ENCODE results near the gene HBG1. TPM values are rescaled to one million over a fixed set of nuclear protein-coding genes. Genes with fewer than 3 reads are reported as not detected.

Gene HBG1
- total and polyA plus RNA-seq, 2 of the 4 experiments (the other 2 are of a cell fraction) = not detected

- Histone ChIP-seq H3K4me1 (ENCODE audit: control insufficient read depth, insufficient read depth, low read length) (peaks cover 5% of the 10 kb centered on the region), H2AFZ (replicated peaks; ENCODE audit: low read length, poor library complexity) (no peak overlapping the region), H2BK5ac (ENCODE audit: low read depth, low read length, poor library complexity, severe bottlenecking) (no peak overlapping the region), H3K23ac (ENCODE audit: low read depth, low read length) (no peak overlapping the region), H2AK5ac (ENCODE audit: low read depth, low read length) (no peak overlapping the region), H3K9me1 (ENCODE audit: insufficient read depth, low read length) (peaks cover 9% of the 10 kb centered on the region; the same call in 1 of the 2 replicates), H2BK120ac (ENCODE audit: low read depth, low read length) (no peak overlapping the region), H3K27ac (ENCODE audit: insufficient read depth, low read length) (no peak overlapping the region), H2BK20ac (ENCODE audit: low read depth, low read length) (no peak overlapping the region), H3K4me2 (ENCODE audit: low read depth, low read length) (no peak overlapping the region), H3K79me1 (ENCODE audit: low read depth in 1 of 2, low read length in 2 of 2) (no peaks in the 10 kb centered on the region), H4K5ac (ENCODE audit: low read depth, low read length) (no peak overlapping the region), H3K36me3 (ENCODE audit: control insufficient read depth, insufficient read depth, low read length) (no peaks in the 10 kb centered on the region), H4K20me1 (ENCODE audit: insufficient read depth, low read length) (no peaks in the 10 kb centered on the region), H3K9me3 (ENCODE audit: control insufficient read depth, insufficient read depth, low read length) (no peaks in the 10 kb centered on the region), H3K9ac (ENCODE audit: low read depth, low read length) (no peak overlapping the region), H4K91ac (ENCODE audit: insufficient read depth, low read depth, low read length) (no peak overlapping the region), H2AK9ac (replicated peaks; ENCODE audit: low read depth, low read length, poor library complexity) (no peak overlapping the region), H3K4me3 (ENCODE audit: insufficient read depth, low read depth, low read length) (no peak overlapping the region), H4K8ac (ENCODE audit: low read depth in 2 of 2, low read length in 2 of 2) (no peak overlapping the region), H3K14ac (replicated peaks; ENCODE audit: low read depth, low read length) (no peak overlapping the region), H3K18ac (ENCODE audit: low read depth, low read length) (no peak overlapping the region), H3K4ac (ENCODE audit: low read depth, low read length) (no peak overlapping the region), H3K56ac (ENCODE audit: extremely low read depth, insufficient read depth, low read length) (no peak overlapping the region), H3K27me3 (ENCODE audit: control insufficient read depth, insufficient read depth, low read length) (no peaks in the 10 kb centered on the region), H2BK15ac (ENCODE audit: low read depth, low read length) (no peak overlapping the region)
- intact Hi-C loops (cut with micrococcal nuclease) (no loop called here), in situ Hi-C loops (cut with MboI; ENCODE audit: low sequenced_read_pairs) (no loop called here), dilution Hi-C loops (cut with HindIII; ENCODE audit: low sequenced_read_pairs, unreplicated experiment) (no loop called here)
- ChIA-PET POLR2A (ENCODE audit: unreplicated experiment) (no interaction called here), CTCF (no interaction called here)
- DNase-seq (no peak), ATAC-seq (ENCODE audit: low read depth) (no peak)
- no TSS peak for BruUV-seq (replicated peaks)
- TF ChIP-seq, protein P1, sequence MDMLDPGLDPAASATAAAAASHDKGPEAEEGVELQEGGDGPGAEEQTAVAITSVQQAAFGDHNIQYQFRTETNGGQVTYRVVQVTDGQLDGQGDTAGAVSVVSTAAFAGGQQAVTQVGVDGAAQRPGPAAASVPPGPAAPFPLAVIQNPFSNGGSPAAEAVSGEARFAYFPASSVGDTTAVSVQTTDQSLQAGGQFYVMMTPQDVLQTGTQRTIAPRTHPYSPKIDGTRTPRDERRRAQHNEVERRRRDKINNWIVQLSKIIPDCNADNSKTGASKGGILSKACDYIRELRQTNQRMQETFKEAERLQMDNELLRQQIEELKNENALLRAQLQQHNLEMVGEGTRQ (IDR thresholded peaks at IDR 0.05; ENCODE audit: low read depth, low read length) = no peak
- TF ChIP-seq MAZ (IDR thresholded peaks at IDR 0.05; ENCODE audit: borderline replicate concordance, low read depth, low read length) = no peak
- TF ChIP-seq BHLHE40 (IDR thresholded peaks at IDR 0.05; ENCODE audit: low read depth, low read length) = no peak
- TF ChIP-seq MXI1 (IDR thresholded peaks at IDR 0.05; ENCODE audit: borderline replicate concordance, low read depth, low read length) = no peak
- no peak for TF ChIP-seq RCOR1 (IDR thresholded peaks at IDR 0.05; ENCODE audit: insufficient replicate concordance, low read length)
- no peak for TF ChIP-seq NFE2L2 (IDR thresholded peaks at IDR 0.05; ENCODE audit: low read depth, low read length)
- no peak for TF ChIP-seq MAFK (IDR thresholded peaks at IDR 0.05; ENCODE audit: low read depth, low read length)
- no peak for TF ChIP-seq POLR2A (IDR thresholded peaks at IDR 0.05; ENCODE audit: low read depth, low read length)
- TF ChIP-seq RFX5 (IDR thresholded peaks at IDR 0.05; ENCODE audit: low read depth, low read length) = no peak
- no peak for TF ChIP-seq CEBPB (IDR thresholded peaks at IDR 0.05; ENCODE audit: low read depth, low read length)
- no peak for TF ChIP-seq SMC3 (IDR thresholded peaks at IDR 0.05; ENCODE audit: low read depth, low read length)
- no peak for TF ChIP-seq RAD21 (IDR thresholded peaks at IDR 0.05; ENCODE audit: low read length)
These were observed 10.6 kb downstream of the HBG1 start for GRCh38 chr11:5239046-5239445.
